Calu3 (cell line): ENCODE data around the gene SLC6A20. TPM values are rescaled to one million over a fixed set of nuclear protein-coding genes. Genes with fewer than 3 reads are reported as not detected.

Source experiments
- BruUV-seq: library from RNA; stranded (reverse); fragments of 400-500 nt; replicated peaks from 2 replicates; lab custom pipeline; 2021; lab: Mats Ljungman, UMichigan
- CTCF ChIA-PET: fragments of 300-600 bp; sonication (Branson Sonifier 250); formaldehyde crosslinking; loops from one replicate; lab custom pipeline; 2022; ENCODE audit warnings: antibody characterized with exemption; lab: Charles Lee
- DNase-seq: peaks from one replicate; pipeline ENCODE4 v3.0.0; 2022
- H3K27ac Mint-ChIP-seq: one replicate; pipeline ENCODE4 v1.8.0; 2022; ENCODE audit warnings: mixed read lengths; ENCODE audit not compliant: unreplicated experiment
- H3K27me3 Mint-ChIP-seq: one replicate; pipeline ENCODE4 v1.8.0; 2022; ENCODE audit warnings: mixed read lengths; ENCODE audit not compliant: unreplicated experiment
- H3K36me3 Mint-ChIP-seq: one replicate; pipeline ENCODE4 v1.8.0; 2022; ENCODE audit warnings: mild to moderate bottlenecking, moderate library complexity, mixed read lengths; ENCODE audit not compliant: insufficient read depth, unreplicated experiment
- H3K4me1 Mint-ChIP-seq: one replicate; pipeline ENCODE4 v1.8.0; 2022; ENCODE audit warnings: mild to moderate bottlenecking, low read depth, mixed read lengths; ENCODE audit not compliant: unreplicated experiment
- H3K4me3 Mint-ChIP-seq: one replicate; pipeline ENCODE4 v1.8.0; 2022; ENCODE audit warnings: mild to moderate bottlenecking, low read depth, moderate library complexity, mixed read lengths; ENCODE audit not compliant: unreplicated experiment
- H3K9me3 Mint-ChIP-seq: one replicate; pipeline ENCODE4 v1.8.0; 2022; ENCODE audit warnings: low read depth, mixed read lengths; ENCODE audit not compliant: unreplicated experiment
- CTCF ChIP-seq: fragments of 200-600 bp; IDR thresholded peaks from one replicate; pipeline ENCODE4 v1.8.0; 2022; ENCODE audit warnings: antibody characterized with exemption; ENCODE audit not compliant: unreplicated experiment
- intact Hi-C: fragments of 100-400 bp; cut with micrococcal nuclease; formaldehyde crosslinking; loops from one replicate; pipeline ENCODE4 v1.10.0; 2022; ENCODE audit not compliant: unreplicated experiment
- total RNA-seq: library from RNA; stranded (reverse); gene quantifications from 2 replicates; pipeline ENCODE4 v1.2.3, GENCODE V29; 2022

The SLC6A20 gene
- total RNA-seq, 1 experiment from 2014 or later = 2.1 TPM

DNA sequence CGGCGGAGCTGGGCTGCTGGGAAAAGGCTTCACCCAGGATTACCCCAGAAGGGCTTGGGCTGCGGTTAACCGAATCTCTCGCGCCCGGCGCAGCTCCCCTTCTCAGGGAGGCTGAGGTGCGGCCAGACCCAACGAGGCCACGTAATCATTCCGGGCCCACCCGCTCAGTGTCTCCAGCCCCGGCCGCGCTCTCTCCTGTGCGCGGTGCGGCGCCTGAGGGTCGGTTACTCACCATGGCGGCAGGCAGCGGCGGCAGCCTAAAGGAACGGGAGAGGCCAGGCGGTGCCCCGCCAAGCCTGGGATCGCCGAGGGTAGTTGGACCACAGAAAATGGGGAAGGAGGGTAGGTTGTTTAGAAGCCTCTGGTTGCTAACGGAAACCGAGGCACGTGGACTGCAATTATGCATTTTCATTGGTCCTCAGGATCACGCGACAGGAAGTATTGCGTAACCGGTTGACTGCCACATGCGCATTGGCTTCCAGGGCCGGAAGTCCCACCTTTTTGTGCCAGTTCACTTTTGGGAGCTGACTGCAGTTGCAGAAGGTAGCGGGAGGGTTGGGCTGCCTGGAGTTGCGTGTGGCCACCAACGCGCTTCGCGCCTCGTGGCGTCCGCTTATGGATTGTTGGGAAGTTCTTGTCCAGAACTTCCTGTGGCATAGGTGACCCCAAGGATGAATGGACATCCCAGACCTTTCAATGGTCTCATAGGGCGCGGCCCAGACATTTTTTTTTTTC lies 45.6 kb upstream of the SLC6A20 start, which contains the start of gene LZTFL1:
LZTFL1 (minus strand) TSS at position 363 of the 735 bp plus-strand sequence; CDS start at position 235, 128 bp downstream.
- peak within 1 kb of the TSS; percentile 95 for H3K27ac Mint-ChIP-seq
- TF ChIP-seq CTCF = no peak
- BruUV-seq = no TSS peak
- intact Hi-C loops = loop anchor here (5.0 kb wide), 1 partner anchor 235 kb away; no protein-coding TSS in a partner anchor
- peak; percentile 90 for DNase-seq
- peak within 1 kb of the TSS; percentile 95 for H3K4me3 Mint-ChIP-seq
- H3K36me3 Mint-ChIP-seq = peaks cover 23% of the 10 kb centered on the region
- H3K4me1 Mint-ChIP-seq = peaks cover 8% of the 10 kb centered on the region
- CTCF ChIA-PET = interaction anchor here (0.7 to 0.9 kb wide), 2 partner anchors 9 to 15 kb away, joined by 3 read pairs; no protein-coding TSS in a partner anchor
- H3K9me3 Mint-ChIP-seq = no peaks in the 10 kb centered on the region
- peaks cover 38% of the 10 kb centered on the region for H3K27me3 Mint-ChIP-seq

DNA sequence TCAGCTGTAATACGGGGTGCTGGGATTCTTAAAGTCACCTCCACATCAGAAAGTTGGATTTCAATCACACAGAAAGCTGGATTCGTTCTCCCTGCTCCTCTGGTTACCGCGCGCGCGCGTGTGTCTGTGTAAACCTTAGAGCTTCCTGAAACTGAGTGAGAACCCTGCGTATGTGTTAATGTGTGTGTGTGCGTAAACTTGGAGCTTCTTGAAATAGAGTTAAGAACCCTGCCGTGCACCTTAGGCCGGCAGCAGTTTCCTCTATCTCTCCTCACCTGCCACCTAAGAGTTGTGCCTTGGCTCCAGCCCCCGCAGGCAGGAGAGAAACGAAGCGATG lies 45.1 kb upstream of the SLC6A20 start:
- CTCF ChIA-PET = no interaction called here
- intact Hi-C loops = loop anchor here (5.0 kb wide), 1 partner anchor 236 kb away; no protein-coding TSS in a partner anchor
- Mint-ChIP-seq H3K36me3 (peaks cover 27% of the 10 kb centered on the region), H3K27me3 (peaks cover 33% of the 10 kb centered on the region), H3K4me1 (peaks cover 8% of the 10 kb centered on the region), H3K9me3 (no peaks in the 10 kb centered on the region), H3K27ac (peak overlapping the region; percentile 95), H3K4me3 (peak overlapping the region; percentile 95)
- BruUV-seq = no TSS peak
- TF ChIP-seq CTCF = no peak
- peak; percentile 15 for DNase-seq

- Mint-ChIP-seq H3K9me3 (no peaks in the 10 kb centered on the region), H3K27ac (no peak overlapping the region), H3K4me1 (peaks cover 8% of the 10 kb centered on the region), H3K4me3 (no peak overlapping the region), H3K27me3 (peaks cover 8% of the 10 kb centered on the region), H3K36me3 (peaks cover 27% of the 10 kb centered on the region)
- CTCF ChIA-PET = no interaction called here
- no peak for TF ChIP-seq CTCF
- BruUV-seq = no TSS peak
- intact Hi-C loops = no loop called here
- DNase-seq = no peak
Observed at GRCh38 chr3:45838466-45838865, 42.1 kb upstream of the SLC6A20 start.

- peak; percentile 50 for DNase-seq
- Mint-ChIP-seq H3K36me3 (peaks cover 16% of the 10 kb centered on the region), H3K4me3 (no peak overlapping the region), H3K4me1 (no peaks in the 10 kb centered on the region), H3K27me3 (no peaks in the 10 kb centered on the region), H3K9me3 (no peaks in the 10 kb centered on the region), H3K27ac (no peak overlapping the region)
- TF ChIP-seq CTCF = peak; percentile 34
- CTCF ChIA-PET = interaction anchor here (0.6 to 1.4 kb wide), 7 partner anchors 9 to 71 kb away, joined by 3 to 36 read pairs (median 3); partner anchors contain the start of gene LZTFL1
- BruUV-seq = no TSS peak
- intact Hi-C loops = loop anchor here (1.0 kb wide), 1 partner anchor 71 kb away; no protein-coding TSS in a partner anchor
Observed at GRCh38 chr3:45832699-45833098, 36.4 kb upstream of the SLC6A20 start.
